ENCODE measurements around the gene ABCA13. TPM values are rescaled to one million over a fixed set of nuclear protein-coding genes. Genes with fewer than 3 reads are reported as not detected.

Gene ABCA13
- polyA plus RNA-seq, 1 of the 3 experiments (the other 2 are of a cell fraction) = not detected

DNA sequence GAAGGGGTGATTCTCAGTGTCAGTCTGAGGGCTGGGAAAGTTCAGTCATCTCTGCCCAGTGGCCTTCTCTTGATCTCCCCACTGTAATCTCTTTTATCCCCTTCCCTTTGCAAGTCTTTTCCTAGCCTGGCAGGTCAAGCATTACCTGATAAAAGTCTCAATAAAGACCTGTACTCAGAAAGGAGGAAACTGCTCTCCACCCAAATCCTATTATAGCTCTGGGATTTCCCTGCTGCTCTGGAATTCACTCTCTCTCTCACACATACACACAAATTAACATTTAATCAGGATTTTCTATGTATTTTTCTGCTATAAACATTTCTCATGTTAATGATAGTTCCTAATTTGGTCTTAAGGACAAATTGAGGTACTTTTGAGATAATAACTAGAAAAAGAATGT is 46.5 kb downstream of the ABCA13 start:
- Histone ChIP-seq H3K9me2 (no peaks in the 10 kb centered on the region), H3K4me1 (ENCODE audit: control insufficient read depth in 1 of 2, insufficient read depth in 2 of 2, low read depth in 1 of 2, low read length in 1 of 2) (no peaks in the 10 kb centered on the region), H3K9me3 (no peaks in the 10 kb centered on the region), H3K79me2 (ENCODE audit: insufficient read depth) (no peaks in the 10 kb centered on the region), H3K4me3 (ENCODE audit: low read depth in 2 of 2, low read length in 1 of 2) (no peak overlapping the region), H4K20me1 (ENCODE audit: insufficient read depth) (no peaks in the 10 kb centered on the region), H3K27ac (ENCODE audit: low read depth in 2 of 2, low read length in 1 of 2) (no peak overlapping the region), H3K36me3 (replicated peaks in 1 of 2; ENCODE audit: control insufficient read depth in 1 of 2, insufficient read depth in 2 of 2, low read length in 1 of 2) (no peaks in the 10 kb centered on the region), H3K4me2 (no peak overlapping the region), H3F3A (replicated peaks; ENCODE audit: insufficient read depth) (no peaks in the 10 kb centered on the region), H3K9ac (no peak overlapping the region), H3K27me3 (ENCODE audit: insufficient read depth) (peaks cover 21% of the 10 kb centered on the region; the same call in 1 of the 2 replicates), H2AFZ (ENCODE audit: low read depth) (no peak overlapping the region)
- DNase-seq = no peak
- ChIA-PET POLR2A (no interaction called here), CTCF (interaction anchor here (1.1 kb wide), 1 partner anchor 90 kb away, joined by 3 read pairs; no protein-coding TSS in a partner anchor)
- no peak for TF ChIP-seq TCF12 (IDR thresholded peaks at IDR 0.05)
- TF ChIP-seq POLR2AphosphoS5 (IDR thresholded peaks at IDR 0.05; ENCODE audit: low read depth, low read length) = no peak
- TF ChIP-seq RAD21 (IDR thresholded peaks at IDR 0.05; ENCODE audit: low read length) = no peak
- no peak for TF ChIP-seq GATA2 (CRISPR knock-in tag; IDR thresholded peaks at IDR 0.05)
- no peak for TF ChIP-seq TAF1 (IDR thresholded peaks at IDR 0.05; ENCODE audit: borderline replicate concordance, low read depth, low read length)
- no peak for TF ChIP-seq SIN3A (IDR thresholded peaks at IDR 0.05; ENCODE audit: borderline replicate concordance, low read depth, low read length)
- TF ChIP-seq NRF1 (IDR thresholded peaks at IDR 0.05; ENCODE audit: low read depth, low read length) = no peak
- TF ChIP-seq, protein P1, sequence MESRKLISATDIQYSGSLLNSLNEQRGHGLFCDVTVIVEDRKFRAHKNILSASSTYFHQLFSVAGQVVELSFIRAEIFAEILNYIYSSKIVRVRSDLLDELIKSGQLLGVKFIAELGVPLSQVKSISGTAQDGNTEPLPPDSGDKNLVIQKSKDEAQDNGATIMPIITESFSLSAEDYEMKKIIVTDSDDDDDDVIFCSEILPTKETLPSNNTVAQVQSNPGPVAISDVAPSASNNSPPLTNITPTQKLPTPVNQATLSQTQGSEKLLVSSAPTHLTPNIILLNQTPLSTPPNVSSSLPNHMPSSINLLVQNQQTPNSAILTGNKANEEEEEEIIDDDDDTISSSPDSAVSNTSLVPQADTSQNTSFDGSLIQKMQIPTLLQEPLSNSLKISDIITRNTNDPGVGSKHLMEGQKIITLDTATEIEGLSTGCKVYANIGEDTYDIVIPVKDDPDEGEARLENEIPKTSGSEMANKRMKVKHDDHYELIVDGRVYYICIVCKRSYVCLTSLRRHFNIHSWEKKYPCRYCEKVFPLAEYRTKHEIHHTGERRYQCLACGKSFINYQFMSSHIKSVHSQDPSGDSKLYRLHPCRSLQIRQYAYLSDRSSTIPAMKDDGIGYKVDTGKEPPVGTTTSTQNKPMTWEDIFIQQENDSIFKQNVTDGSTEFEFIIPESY (IDR thresholded peaks at IDR 0.05; ENCODE audit: borderline replicate concordance, low read depth) = no peak

DNA sequence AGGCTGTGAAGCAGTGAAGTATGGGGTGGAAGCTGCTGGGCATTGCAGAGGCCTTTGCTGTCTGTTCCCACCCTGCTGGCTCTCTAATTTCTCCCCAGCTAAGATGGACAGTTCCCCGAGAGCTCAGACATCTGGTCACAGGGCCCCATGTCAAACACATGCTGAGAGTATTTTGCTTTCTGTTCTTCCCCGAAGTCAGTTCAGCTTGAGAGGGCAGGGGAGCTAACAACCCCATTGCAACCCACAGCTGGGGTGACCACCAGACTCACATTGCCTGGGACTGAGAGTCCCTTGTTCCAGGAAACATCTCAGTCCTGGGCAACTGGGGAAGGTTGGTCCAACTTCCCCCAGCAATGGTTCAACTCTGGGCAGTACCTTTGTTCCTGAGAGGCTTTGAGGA is 52.8 kb downstream of the ABCA13 start:
- no peaks in the 10 kb centered on the region for H3K4me1 ChIP-seq (ENCODE audit: control insufficient read depth in 1 of 2, insufficient read depth in 2 of 2, low read depth in 1 of 2, low read length in 1 of 2)
- H4K20me1 ChIP-seq (ENCODE audit: insufficient read depth) = no peaks in the 10 kb centered on the region
- H3K4me3 ChIP-seq (ENCODE audit: low read depth in 2 of 2, low read length in 1 of 2) = no peak overlapping the region
- no peaks in the 10 kb centered on the region for H3K36me3 ChIP-seq (replicated peaks in 1 of 2; ENCODE audit: control insufficient read depth in 1 of 2, insufficient read depth in 2 of 2, low read length in 1 of 2)
- no peak overlapping the region for H3K27ac ChIP-seq (ENCODE audit: low read depth in 2 of 2, low read length in 1 of 2)
- H3K79me2 ChIP-seq (ENCODE audit: insufficient read depth) = no peaks in the 10 kb centered on the region
- H3K9me3 ChIP-seq = no peaks in the 10 kb centered on the region
- TF ChIP-seq EZH2phosphoT487 (IDR thresholded peaks at IDR 0.05; ENCODE audit: borderline replicate concordance, low read depth) = no peak
- TF ChIP-seq RCOR1 (IDR thresholded peaks at IDR 0.05; ENCODE audit: low read length) = no peak
- no peak for TF ChIP-seq NFIC (IDR thresholded peaks at IDR 0.05; ENCODE audit: borderline replicate concordance)
- TF ChIP-seq TEAD4 (IDR thresholded peaks at IDR 0.05; ENCODE audit: borderline replicate concordance, insufficient read depth) = no peak
- TF ChIP-seq REST (IDR thresholded peaks at IDR 0.05; ENCODE audit: low read depth, low read length) = no peak
- no peak for TF ChIP-seq SIN3A (IDR thresholded peaks at IDR 0.05; ENCODE audit: borderline replicate concordance, low read depth, low read length)
- no peak for TF ChIP-seq ELF1 (IDR thresholded peaks at IDR 0.05)
- TF ChIP-seq CHD2 (IDR thresholded peaks at IDR 0.05; ENCODE audit: low read length, partially characterized antibody) = no peak
- TF ChIP-seq, protein P2, sequence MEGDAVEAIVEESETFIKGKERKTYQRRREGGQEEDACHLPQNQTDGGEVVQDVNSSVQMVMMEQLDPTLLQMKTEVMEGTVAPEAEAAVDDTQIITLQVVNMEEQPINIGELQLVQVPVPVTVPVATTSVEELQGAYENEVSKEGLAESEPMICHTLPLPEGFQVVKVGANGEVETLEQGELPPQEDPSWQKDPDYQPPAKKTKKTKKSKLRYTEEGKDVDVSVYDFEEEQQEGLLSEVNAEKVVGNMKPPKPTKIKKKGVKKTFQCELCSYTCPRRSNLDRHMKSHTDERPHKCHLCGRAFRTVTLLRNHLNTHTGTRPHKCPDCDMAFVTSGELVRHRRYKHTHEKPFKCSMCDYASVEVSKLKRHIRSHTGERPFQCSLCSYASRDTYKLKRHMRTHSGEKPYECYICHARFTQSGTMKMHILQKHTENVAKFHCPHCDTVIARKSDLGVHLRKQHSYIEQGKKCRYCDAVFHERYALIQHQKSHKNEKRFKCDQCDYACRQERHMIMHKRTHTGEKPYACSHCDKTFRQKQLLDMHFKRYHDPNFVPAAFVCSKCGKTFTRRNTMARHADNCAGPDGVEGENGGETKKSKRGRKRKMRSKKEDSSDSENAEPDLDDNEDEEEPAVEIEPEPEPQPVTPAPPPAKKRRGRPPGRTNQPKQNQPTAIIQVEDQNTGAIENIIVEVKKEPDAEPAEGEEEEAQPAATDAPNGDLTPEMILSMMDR (IDR thresholded peaks at IDR 0.05) = no peak
- no peak for TF ChIP-seq GATA2 (CRISPR knock-in tag; IDR thresholded peaks at IDR 0.05)
- TF ChIP-seq NRF1 (IDR thresholded peaks at IDR 0.05; ENCODE audit: low read depth, low read length) = no peak
- no peaks in the 10 kb centered on the region for H3K9me2 ChIP-seq
- H2AFZ ChIP-seq (ENCODE audit: low read depth) = no peak overlapping the region
- ChIA-PET CTCF (no interaction called here), POLR2A (no interaction called here)
- DNase-seq = no peak
- no peak overlapping the region for H3K4me2 ChIP-seq
- no peak overlapping the region for H3K9ac ChIP-seq
- H3F3A ChIP-seq (replicated peaks; ENCODE audit: insufficient read depth) = no peaks in the 10 kb centered on the region
- H3K27me3 ChIP-seq (ENCODE audit: insufficient read depth) = peaks cover 35% of the 10 kb centered on the region
- 4% methylated on average over 2 of the region's 2 CpGs for WGBS (ENCODE audit: low lambda C conversion rate)
